Lower leg skin (tissue), 3 donors: ENCODE data around the gene AMPD3.

ENCODE experiments used
- POLR2A ChIP-seq, 2 donors: fragments of 450-650 bp; IDR thresholded peaks; one replicate each; pipeline ENCODE4 v1.6.1; 2016 to 2017; ENCODE audit warnings: antibody characterized with exemption in 2 of 2, mild to moderate bottlenecking in 1 of 2, moderate library complexity in 1 of 2
- TF ChIP-seq, protein P1 (sequence below), 3 donors: fragments of 450-650 bp; IDR thresholded peaks; one replicate each; pipeline ENCODE4 v1.5.1; 2016; ENCODE audit warnings: antibody characterized with exemption in 3 of 3, mild to moderate bottlenecking in 3 of 3, moderate library complexity in 2 of 3

DNA sequence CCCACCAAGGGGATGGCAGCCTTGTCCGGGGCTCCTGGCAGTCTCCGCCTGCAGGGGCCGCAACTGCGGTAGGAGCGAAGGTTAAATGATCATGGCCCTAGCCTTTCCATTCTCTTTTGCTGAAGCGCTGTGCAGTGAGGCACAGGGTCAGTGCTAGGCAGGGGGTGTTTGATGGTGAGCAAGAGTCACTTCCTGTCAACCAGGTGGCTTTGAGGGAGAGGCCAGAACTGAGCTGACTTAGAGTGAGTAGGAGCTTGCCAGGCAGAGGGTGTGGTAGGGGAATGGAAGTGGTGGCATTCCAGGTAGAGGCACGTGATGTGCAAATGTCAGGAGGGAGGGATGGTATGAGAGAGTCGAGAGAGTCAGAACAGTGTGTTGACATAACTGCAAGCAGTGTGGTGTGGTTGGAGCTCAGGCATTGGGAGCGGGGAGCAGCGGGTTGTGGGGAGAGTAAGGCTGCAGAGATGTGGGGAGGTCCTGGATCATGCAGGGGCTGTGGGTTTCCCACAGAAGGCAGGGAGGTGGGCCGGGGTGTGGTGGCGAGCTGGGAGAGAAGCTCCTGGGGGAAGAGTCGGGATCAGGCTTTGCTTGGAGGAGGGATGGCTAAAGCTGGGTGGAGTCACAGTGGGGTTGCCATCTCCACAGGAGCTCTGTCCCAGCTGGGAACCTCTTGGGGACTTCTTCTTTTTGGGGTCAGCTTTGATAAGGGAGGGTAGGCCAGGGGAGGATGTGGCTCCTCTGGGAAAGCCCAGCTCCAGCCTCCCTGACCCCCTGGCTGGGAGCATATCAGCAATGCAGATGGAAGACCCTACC lies 33.3 kb downstream of the AMPD3 start:
- TF ChIP-seq, protein P1, sequence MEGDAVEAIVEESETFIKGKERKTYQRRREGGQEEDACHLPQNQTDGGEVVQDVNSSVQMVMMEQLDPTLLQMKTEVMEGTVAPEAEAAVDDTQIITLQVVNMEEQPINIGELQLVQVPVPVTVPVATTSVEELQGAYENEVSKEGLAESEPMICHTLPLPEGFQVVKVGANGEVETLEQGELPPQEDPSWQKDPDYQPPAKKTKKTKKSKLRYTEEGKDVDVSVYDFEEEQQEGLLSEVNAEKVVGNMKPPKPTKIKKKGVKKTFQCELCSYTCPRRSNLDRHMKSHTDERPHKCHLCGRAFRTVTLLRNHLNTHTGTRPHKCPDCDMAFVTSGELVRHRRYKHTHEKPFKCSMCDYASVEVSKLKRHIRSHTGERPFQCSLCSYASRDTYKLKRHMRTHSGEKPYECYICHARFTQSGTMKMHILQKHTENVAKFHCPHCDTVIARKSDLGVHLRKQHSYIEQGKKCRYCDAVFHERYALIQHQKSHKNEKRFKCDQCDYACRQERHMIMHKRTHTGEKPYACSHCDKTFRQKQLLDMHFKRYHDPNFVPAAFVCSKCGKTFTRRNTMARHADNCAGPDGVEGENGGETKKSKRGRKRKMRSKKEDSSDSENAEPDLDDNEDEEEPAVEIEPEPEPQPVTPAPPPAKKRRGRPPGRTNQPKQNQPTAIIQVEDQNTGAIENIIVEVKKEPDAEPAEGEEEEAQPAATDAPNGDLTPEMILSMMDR (IDR thresholded peaks at IDR 0.05) = no peak
- no peak for TF ChIP-seq POLR2A (IDR thresholded peaks at IDR 0.05)
